GM23338 (cell line): ENCODE results near the gene HCFC2. TPM values are rescaled to one million over a fixed set of nuclear protein-coding genes. Genes with fewer than 3 reads are reported as not detected.

ENCODE experiments used
- ATAC-seq: fragments of 200-7000 bp; cut with Tn5 transposase; 3 replicates; pipeline ENCODE4 v1.9.1; 2020
- DNase-seq: peaks from one replicate; pipeline ENCODE4 v3.0.0-alpha.2; 2015; ENCODE audit warnings: low spot score
- H2AFZ ChIP-seq: fragments of 200-600 bp; sonication (generic); 2 replicates; pipeline ENCODE4 v1.8.0; 2016; ENCODE audit warnings: antibody characterized with exemption, mild to moderate bottlenecking, moderate library complexity
- H3F3A ChIP-seq: fragments of 200-600 bp; sonication (generic); replicated peaks from 2 replicates; pipeline ENCODE4 v1.8.0; 2017; ENCODE audit warnings: antibody characterized with exemption, mixed run types, low read depth
- H3K27ac ChIP-seq: fragments of 200-600 bp; sonication (generic); 2 replicates; pipeline ENCODE4 v1.6.1; 2016; ENCODE audit warnings: low read depth
- H3K27me3 ChIP-seq: fragments of 200-600 bp; sonication (generic); 2 replicates; pipeline ENCODE4 v1.8.0; 2016; ENCODE audit warnings: mild to moderate bottlenecking, mixed run types, moderate library complexity; ENCODE audit not compliant: insufficient read depth
- H3K36me3 ChIP-seq: fragments of 200-600 bp; sonication (generic); 2 replicates; pipeline ENCODE4 v1.8.0; 2016; ENCODE audit warnings: mild to moderate bottlenecking; ENCODE audit not compliant: insufficient read depth
- H3K4me1 ChIP-seq: fragments of 200-600 bp; sonication (generic); 2 replicates; pipeline ENCODE4 v1.8.0; 2016; ENCODE audit warnings: mild to moderate bottlenecking, moderate library complexity; ENCODE audit not compliant: insufficient read depth
- H3K4me2 ChIP-seq: fragments of 200-600 bp; sonication (generic); 2 replicates; pipeline ENCODE4 v1.7.1; 2017; ENCODE audit warnings: mixed run types
- H3K4me3 ChIP-seq: fragments of 200-600 bp; sonication (generic); 2 replicates; pipeline ENCODE4 v1.6.1; 2016; ENCODE audit warnings: mixed run types
- H3K79me2 ChIP-seq: fragments of 200-600 bp; sonication (generic); replicated peaks from 2 replicates; pipeline ENCODE4 v1.8.0; 2017; ENCODE audit warnings: mild to moderate bottlenecking; ENCODE audit not compliant: insufficient read depth
- H3K9me2 ChIP-seq: fragments of 200-600 bp; sonication (generic); 2 replicates; pipeline ENCODE4 v1.8.0; 2017; ENCODE audit not compliant: insufficient read depth
- H4K20me1 ChIP-seq: fragments of 200-600 bp; sonication (generic); replicated peaks from 2 replicates; pipeline ENCODE4 v1.8.0; 2017; ENCODE audit warnings: mild to moderate bottlenecking; ENCODE audit not compliant: insufficient read depth
- H3K27ac Mint-ChIP-seq: 2 replicates; pipeline ENCODE4 v1.8.0; 2020; ENCODE audit warnings: inconsistent platforms, mild to moderate bottlenecking, moderate library complexity, mixed read lengths
- H3K27me3 Mint-ChIP-seq: 3 replicates; pipeline ENCODE4 v1.8.0; 2022; ENCODE audit warnings: low read depth, mild to moderate bottlenecking, moderate library complexity, mixed read lengths, inconsistent platforms; ENCODE audit not compliant: insufficient read depth, poor library complexity
- H3K36me3 Mint-ChIP-seq: 3 replicates; pipeline ENCODE4 v1.8.0; 2021; ENCODE audit warnings: low read depth, mild to moderate bottlenecking, inconsistent platforms, moderate library complexity, mixed read lengths
- H3K4me1 Mint-ChIP-seq: 3 replicates; pipeline ENCODE4 v1.8.0; 2020; ENCODE audit warnings: mild to moderate bottlenecking, inconsistent platforms, mixed read lengths
- H3K4me3 Mint-ChIP-seq: 3 replicates; pipeline ENCODE4 v1.8.0; 2021; ENCODE audit warnings: moderate library complexity, mild to moderate bottlenecking, inconsistent platforms, mixed read lengths
- H3K9me3 Mint-ChIP-seq: 3 replicates; pipeline ENCODE4 v1.8.0; 2020; ENCODE audit warnings: moderate library complexity, mild to moderate bottlenecking, inconsistent platforms, mixed read lengths
- CREB1 ChIP-seq: fragments of 250-450 bp; sonication (Bioruptor Pico); IDR thresholded peaks from 2 replicates; pipeline ENCODE4 v1.5.0; 2020; ENCODE audit warnings: low read depth, mild to moderate bottlenecking, moderate library complexity
- JUNB ChIP-seq: IDR thresholded peaks from one replicate; pipeline ENCODE4 v1.6.1; 2016; ENCODE audit warnings: antibody characterized with exemption; ENCODE audit not compliant: unreplicated experiment
- NANOG ChIP-seq: IDR thresholded peaks from 2 replicates; pipeline ENCODE4 v1.6.1; 2016; ENCODE audit warnings: antibody characterized with exemption, borderline replicate concordance
- STAT1 ChIP-seq: IDR thresholded peaks from one replicate; pipeline ENCODE4 v1.6.1; 2016; ENCODE audit warnings: antibody characterized with exemption; ENCODE audit not compliant: unreplicated experiment
- ZNF114 ChIP-seq: fragments of 250-450 bp; sonication (Bioruptor Pico); IDR thresholded peaks from 2 replicates; pipeline ENCODE4 v1.5.0; 2020; ENCODE audit warnings: mild to moderate bottlenecking, moderate library complexity
- polyA plus RNA-seq: library from polyadenylated mRNA; unstranded; fragments of >200 nt; fragmentation: Nextera tagmentation; extraction: Ambion mirVana; gene quantifications from 2 replicates; pipeline ENCODE4 v1.2.1, GENCODE V29; 2016
- total RNA-seq: library from RNA; depleted of rRNA; stranded (reverse); fragments of >200 nt; shearing (Covaris generic); gene quantifications from 2 replicates; pipeline ENCODE4 v1.2.3, GENCODE V29; 2014
- TF ChIP-seq, protein P1 (sequence below): IDR thresholded peaks from one replicate; pipeline ENCODE4 v1.6.1; 2018; ENCODE audit warnings: antibody characterized with exemption; ENCODE audit not compliant: unreplicated experiment
- TF ChIP-seq, protein P2 (sequence below), 2 experiments: fragments of 200-600 bp in 1 of 2; sonication (generic) in 1 of 2; conservative IDR thresholded peaks; 2 replicates each; pipeline versions ENCODE4 v1.5.1 to v1.6.1; 2016 to 2017; ENCODE audit warnings: antibody characterized with exemption in 2 of 2, low read depth in 2 of 2, mild to moderate bottlenecking in 2 of 2, moderate library complexity in 1 of 2
- TF ChIP-seq, protein P3 (sequence below): IDR thresholded peaks from 2 replicates; pipeline ENCODE4 v1.6.1; 2016; ENCODE audit warnings: antibody characterized with exemption
- TF ChIP-seq, protein P4 (sequence below): fragments of 250-450 bp; sonication (Bioruptor Pico); IDR thresholded peaks from 2 replicates; pipeline ENCODE4 v1.5.0; 2020; ENCODE audit warnings: mild to moderate bottlenecking, moderate library complexity

HCFC2 gene
- total and polyA plus RNA-seq, 2 experiments from 2014 or later = 1.9 to 2.5 TPM

DNA sequence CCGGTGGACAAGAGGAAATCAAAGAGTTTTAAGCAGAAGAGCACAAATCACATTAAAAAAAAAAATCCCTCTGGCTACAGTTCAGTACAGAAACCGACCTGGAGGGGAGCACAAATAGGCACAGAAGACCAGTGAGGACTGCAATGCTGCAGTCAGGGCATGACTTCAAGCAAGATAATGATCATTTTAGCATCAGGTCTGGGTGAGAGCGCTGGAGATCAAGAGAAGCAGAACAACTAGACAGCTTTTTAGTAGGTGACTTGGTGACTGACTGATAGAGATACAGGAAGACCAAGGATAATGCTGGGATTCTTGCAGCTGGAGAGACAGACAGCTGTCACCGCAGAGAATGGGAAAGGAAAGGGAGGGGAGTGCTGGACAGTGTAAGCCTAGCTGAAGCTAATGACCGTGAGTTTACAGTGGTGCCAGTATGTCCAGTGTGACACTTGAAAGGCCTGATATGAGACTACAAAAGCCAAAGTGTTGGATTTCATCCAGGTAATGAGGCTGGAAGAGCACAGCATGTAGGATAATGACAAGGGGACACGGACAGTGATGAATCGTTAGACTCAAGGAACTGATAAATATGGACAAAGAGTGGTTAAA, 68.1 kb downstream of the HCFC2 start:
- Histone ChIP-seq H3K4me1 (peaks cover 31% of the 10 kb centered on the region), H3K4me3 (no peak overlapping the region), H3K4me2 (no peak overlapping the region), H3K9me2 (no peaks in the 10 kb centered on the region), H2AFZ (no peak overlapping the region), H3K27ac (no peak overlapping the region), H4K20me1 (peaks cover 14% of the 10 kb centered on the region), H3K36me3 (peaks cover 8% of the 10 kb centered on the region; the same call in 1 of the 2 replicates), H3F3A (no peaks in the 10 kb centered on the region), H3K79me2 (peaks cover 85% of the 10 kb centered on the region), H3K27me3 (no peaks in the 10 kb centered on the region)
- Mint-ChIP-seq H3K36me3 (peaks cover 35% of the 10 kb centered on the region), H3K27ac (no peak overlapping the region), H3K9me3 (no peaks in the 10 kb centered on the region), H3K4me1 (peaks cover 28% of the 10 kb centered on the region), H3K27me3 (no peaks in the 10 kb centered on the region), H3K4me3 (no peak overlapping the region; the same call in 2 of the 3 replicates)
- ATAC-seq (no peak), DNase-seq (no peak)
- TF ChIP-seq JUNB = no peak
- TF ChIP-seq NANOG = no peak

DNA sequence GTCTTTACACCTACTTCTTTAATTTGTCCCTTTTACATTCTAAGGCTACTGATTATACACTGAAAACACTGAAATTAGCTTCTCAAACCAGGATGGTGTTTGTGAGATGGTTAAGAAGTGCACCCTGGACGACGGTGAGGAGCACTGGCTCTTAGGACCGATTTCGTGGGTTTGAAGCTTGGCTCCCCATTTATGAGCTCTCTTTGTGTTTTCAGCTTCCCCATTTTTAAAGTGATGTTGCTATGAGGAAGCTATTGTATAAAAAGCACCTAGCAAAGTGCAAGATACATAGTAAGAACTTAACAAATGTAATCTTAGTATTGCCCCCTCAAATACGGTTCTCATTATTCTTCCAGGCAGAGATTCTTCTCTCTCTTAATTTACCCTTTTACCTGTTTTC, 69.0 kb downstream of the HCFC2 start:
- Histone ChIP-seq H2AFZ (no peak overlapping the region), H3K27me3 (no peaks in the 10 kb centered on the region), H4K20me1 (peaks cover 14% of the 10 kb centered on the region), H3K9me2 (no peaks in the 10 kb centered on the region), H3K36me3 (peaks cover under 1% of the 10 kb centered on the region; the same call in 1 of the 2 replicates), H3K4me3 (no peak overlapping the region), H3K4me2 (no peak overlapping the region), H3K4me1 (peaks cover 31% of the 10 kb centered on the region), H3K27ac (no peak overlapping the region), H3F3A (no peaks in the 10 kb centered on the region), H3K79me2 (peaks cover 85% of the 10 kb centered on the region)
- DNase-seq = no peak
- Mint-ChIP-seq H3K4me3 (no peak overlapping the region), H3K9me3 (no peaks in the 10 kb centered on the region), H3K27me3 (no peaks in the 10 kb centered on the region), H3K4me1 (peaks cover 28% of the 10 kb centered on the region), H3K36me3 (peaks cover 27% of the 10 kb centered on the region), H3K27ac (no peak overlapping the region)
- no peak for ATAC-seq
- TF ChIP-seq ZNF114 (CRISPR knock-in tag) (no peak), CREB1 (CRISPR knock-in tag) (no peak), STAT1 (no peak)
- TF ChIP-seq, protein P1, sequence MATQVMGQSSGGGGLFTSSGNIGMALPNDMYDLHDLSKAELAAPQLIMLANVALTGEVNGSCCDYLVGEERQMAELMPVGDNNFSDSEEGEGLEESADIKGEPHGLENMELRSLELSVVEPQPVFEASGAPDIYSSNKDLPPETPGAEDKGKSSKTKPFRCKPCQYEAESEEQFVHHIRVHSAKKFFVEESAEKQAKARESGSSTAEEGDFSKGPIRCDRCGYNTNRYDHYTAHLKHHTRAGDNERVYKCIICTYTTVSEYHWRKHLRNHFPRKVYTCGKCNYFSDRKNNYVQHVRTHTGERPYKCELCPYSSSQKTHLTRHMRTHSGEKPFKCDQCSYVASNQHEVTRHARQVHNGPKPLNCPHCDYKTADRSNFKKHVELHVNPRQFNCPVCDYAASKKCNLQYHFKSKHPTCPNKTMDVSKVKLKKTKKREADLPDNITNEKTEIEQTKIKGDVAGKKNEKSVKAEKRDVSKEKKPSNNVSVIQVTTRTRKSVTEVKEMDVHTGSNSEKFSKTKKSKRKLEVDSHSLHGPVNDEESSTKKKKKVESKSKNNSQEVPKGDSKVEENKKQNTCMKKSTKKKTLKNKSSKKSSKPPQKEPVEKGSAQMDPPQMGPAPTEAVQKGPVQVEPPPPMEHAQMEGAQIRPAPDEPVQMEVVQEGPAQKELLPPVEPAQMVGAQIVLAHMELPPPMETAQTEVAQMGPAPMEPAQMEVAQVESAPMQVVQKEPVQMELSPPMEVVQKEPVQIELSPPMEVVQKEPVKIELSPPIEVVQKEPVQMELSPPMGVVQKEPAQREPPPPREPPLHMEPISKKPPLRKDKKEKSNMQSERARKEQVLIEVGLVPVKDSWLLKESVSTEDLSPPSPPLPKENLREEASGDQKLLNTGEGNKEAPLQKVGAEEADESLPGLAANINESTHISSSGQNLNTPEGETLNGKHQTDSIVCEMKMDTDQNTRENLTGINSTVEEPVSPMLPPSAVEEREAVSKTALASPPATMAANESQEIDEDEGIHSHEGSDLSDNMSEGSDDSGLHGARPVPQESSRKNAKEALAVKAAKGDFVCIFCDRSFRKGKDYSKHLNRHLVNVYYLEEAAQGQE = no peak
- TF ChIP-seq, protein P2, sequence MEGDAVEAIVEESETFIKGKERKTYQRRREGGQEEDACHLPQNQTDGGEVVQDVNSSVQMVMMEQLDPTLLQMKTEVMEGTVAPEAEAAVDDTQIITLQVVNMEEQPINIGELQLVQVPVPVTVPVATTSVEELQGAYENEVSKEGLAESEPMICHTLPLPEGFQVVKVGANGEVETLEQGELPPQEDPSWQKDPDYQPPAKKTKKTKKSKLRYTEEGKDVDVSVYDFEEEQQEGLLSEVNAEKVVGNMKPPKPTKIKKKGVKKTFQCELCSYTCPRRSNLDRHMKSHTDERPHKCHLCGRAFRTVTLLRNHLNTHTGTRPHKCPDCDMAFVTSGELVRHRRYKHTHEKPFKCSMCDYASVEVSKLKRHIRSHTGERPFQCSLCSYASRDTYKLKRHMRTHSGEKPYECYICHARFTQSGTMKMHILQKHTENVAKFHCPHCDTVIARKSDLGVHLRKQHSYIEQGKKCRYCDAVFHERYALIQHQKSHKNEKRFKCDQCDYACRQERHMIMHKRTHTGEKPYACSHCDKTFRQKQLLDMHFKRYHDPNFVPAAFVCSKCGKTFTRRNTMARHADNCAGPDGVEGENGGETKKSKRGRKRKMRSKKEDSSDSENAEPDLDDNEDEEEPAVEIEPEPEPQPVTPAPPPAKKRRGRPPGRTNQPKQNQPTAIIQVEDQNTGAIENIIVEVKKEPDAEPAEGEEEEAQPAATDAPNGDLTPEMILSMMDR (conservative IDR thresholded peaks at IDR 0.05; ENCODE audit: low read depth in 2 of 2) = no peak
- TF ChIP-seq, protein P3, sequence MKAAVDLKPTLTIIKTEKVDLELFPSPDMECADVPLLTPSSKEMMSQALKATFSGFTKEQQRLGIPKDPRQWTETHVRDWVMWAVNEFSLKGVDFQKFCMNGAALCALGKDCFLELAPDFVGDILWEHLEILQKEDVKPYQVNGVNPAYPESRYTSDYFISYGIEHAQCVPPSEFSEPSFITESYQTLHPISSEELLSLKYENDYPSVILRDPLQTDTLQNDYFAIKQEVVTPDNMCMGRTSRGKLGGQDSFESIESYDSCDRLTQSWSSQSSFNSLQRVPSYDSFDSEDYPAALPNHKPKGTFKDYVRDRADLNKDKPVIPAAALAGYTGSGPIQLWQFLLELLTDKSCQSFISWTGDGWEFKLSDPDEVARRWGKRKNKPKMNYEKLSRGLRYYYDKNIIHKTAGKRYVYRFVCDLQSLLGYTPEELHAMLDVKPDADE = no peak
- TF ChIP-seq, protein P4, sequence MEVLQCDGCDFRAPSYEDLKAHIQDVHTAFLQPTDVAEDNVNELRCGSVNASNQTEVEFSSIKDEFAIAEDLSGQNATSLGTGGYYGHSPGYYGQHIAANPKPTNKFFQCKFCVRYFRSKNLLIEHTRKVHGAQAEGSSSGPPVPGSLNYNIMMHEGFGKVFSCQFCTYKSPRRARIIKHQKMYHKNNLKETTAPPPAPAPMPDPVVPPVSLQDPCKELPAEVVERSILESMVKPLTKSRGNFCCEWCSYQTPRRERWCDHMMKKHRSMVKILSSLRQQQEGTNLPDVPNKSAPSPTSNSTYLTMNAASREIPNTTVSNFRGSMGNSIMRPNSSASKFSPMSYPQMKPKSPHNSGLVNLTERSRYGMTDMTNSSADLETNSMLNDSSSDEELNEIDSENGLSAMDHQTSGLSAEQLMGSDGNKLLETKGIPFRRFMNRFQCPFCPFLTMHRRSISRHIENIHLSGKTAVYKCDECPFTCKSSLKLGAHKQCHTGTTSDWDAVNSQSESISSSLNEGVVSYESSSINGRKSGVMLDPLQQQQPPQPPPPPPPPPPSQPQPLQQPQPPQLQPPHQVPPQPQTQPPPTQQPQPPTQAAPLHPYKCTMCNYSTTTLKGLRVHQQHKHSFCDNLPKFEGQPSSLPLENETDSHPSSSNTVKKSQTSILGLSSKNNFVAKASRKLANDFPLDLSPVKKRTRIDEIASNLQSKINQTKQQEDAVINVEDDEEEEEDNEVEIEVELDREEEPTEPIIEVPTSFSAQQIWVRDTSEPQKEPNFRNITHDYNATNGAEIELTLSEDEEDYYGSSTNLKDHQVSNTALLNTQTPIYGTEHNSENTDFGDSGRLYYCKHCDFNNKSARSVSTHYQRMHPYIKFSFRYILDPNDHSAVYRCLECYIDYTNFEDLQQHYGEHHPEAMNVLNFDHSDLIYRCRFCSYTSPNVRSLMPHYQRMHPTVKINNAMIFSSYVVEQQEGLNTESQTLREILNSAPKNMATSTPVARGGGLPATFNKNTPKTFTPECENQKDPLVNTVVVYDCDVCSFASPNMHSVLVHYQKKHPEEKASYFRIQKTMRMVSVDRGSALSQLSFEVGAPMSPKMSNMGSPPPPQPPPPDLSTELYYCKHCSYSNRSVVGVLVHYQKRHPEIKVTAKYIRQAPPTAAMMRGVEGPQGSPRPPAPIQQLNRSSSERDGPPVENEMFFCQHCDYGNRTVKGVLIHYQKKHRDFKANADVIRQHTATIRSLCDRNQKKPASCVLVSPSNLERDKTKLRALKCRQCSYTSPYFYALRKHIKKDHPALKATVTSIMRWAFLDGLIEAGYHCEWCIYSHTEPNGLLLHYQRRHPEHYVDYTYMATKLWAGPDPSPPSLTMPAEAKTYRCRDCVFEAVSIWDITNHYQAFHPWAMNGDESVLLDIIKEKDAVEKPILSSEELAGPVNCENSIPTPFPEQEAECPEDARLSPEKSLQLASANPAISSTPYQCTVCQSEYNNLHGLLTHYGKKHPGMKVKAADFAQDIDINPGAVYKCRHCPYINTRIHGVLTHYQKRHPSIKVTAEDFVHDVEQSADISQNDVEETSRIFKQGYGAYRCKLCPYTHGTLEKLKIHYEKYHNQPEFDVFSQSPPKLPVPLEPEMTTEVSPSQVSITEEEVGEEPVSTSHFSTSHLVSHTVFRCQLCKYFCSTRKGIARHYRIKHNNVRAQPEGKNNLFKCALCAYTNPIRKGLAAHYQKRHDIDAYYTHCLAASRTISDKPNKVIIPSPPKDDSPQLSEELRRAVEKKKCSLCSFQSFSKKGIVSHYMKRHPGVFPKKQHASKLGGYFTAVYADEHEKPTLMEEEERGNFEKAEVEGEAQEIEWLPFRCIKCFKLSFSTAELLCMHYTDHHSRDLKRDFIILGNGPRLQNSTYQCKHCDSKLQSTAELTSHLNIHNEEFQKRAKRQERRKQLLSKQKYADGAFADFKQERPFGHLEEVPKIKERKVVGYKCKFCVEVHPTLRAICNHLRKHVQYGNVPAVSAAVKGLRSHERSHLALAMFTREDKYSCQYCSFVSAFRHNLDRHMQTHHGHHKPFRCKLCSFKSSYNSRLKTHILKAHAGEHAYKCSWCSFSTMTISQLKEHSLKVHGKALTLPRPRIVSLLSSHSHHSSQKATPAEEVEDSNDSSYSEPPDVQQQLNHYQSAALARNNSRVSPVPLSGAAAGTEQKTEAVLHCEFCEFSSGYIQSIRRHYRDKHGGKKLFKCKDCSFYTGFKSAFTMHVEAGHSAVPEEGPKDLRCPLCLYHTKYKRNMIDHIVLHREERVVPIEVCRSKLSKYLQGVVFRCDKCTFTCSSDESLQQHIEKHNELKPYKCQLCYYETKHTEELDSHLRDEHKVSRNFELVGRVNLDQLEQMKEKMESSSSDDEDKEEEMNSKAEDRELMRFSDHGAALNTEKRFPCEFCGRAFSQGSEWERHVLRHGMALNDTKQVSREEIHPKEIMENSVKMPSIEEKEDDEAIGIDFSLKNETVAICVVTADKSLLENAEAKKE = no peak
